HS-5 (cell line): ENCODE results near the gene TIMM8B.
"Not testable (repeated sequence)": the region's sequence is repeated elsewhere in the genome, so short reads cannot be mapped to it uniquely, and the experiment has no call there.

ENCODE experiments used
- DNase-seq: peaks from one replicate; pipeline ENCODE4 v3.0.0-alpha.2; 2012; ENCODE audit warnings: low read depth

TIMM8B gene

GRCh38 chr11:112073941-112074811 lies 12.4 kb downstream of the TIMM8B start, which contains the start of the genes NKAPD1 and PIH1D2:
TSS of gene NKAPD1 (plus strand) at chr11:112074299. CDS start at chr11:112075575, 1,276 bp downstream.
TSS of gene PIH1D2 (minus strand) at chr11:112074017. CDS start at chr11:112073174, 843 bp downstream.
- peak; percentile 83 for DNase-seq

GRCh38 chr11:112062923-112063322 lies 23.6 kb downstream of the TIMM8B start:
- DNase-seq, result no peak

GRCh38 chr11:112058103-112058502 lies 28.5 kb downstream of the TIMM8B start:
- DNase-seq, result no peak

- DNase-seq, result no peak
Measured at GRCh38 chr11:112057170-112057569, 29.4 kb downstream of the TIMM8B start.

GRCh38 chr11:112051768-112052167 lies 34.8 kb downstream of the TIMM8B start:
- DNase-seq, result no peak

GRCh38 chr11:112050721-112051120 lies 35.8 kb downstream of the TIMM8B start:
- no peak for DNase-seq

GRCh38 chr11:112049777-112050176 lies 36.8 kb downstream of the TIMM8B start:
- no peak for DNase-seq

GRCh38 chr11:112048256-112048655 lies 38.3 kb downstream of the TIMM8B start:
- DNase-seq, result not testable (repeated sequence)

GRCh38 chr11:112046647-112047046 lies 39.9 kb downstream of the TIMM8B start:
- DNase-seq, result not testable (repeated sequence)

- no peak for DNase-seq
Measured at GRCh38 chr11:112044961-112045360, 41.6 kb downstream of the TIMM8B start.

GRCh38 chr11:112042961-112043304 lies 43.6 kb downstream of the TIMM8B start:
- DNase-seq, result no peak

GRCh38 chr11:112042161-112042960 lies 44.2 kb downstream of the TIMM8B start:
- DNase-seq, result no peak

- DNase-seq, result no peak
Measured at GRCh38 chr11:112037527-112037926, 49.0 kb downstream of the TIMM8B start.
